Activated CD4-positive, alpha-beta T cell treated with anti-CD3 and anti-CD28 coated beads, Interleukin-2, amount 50 U/mL, for 4 hours (primary cell): ENCODE data around the gene MINDY2.

Experiments
- DNase-seq, 2 experiments: peaks; one replicate each; pipeline ENCODE4 v3.0.0-alpha.2; 2020

The MINDY2 gene

GRCh38 chr15:58889363-58889762 is 118.3 kb downstream of the MINDY2 start:
- DNase-seq: no peak

- DNase-seq: no peak
These were observed 127.1 kb downstream of the MINDY2 start for GRCh38 chr15:58898150-58898680.

- DNase-seq: no peak
These were observed 129.5 kb downstream of the MINDY2 start for GRCh38 chr15:58900631-58901030.

GRCh38 chr15:58908550-58909309 is 137.6 kb downstream of the MINDY2 start:
- no peak for DNase-seq

- DNase-seq: no peak
These were observed 138.5 kb downstream of the MINDY2 start for GRCh38 chr15:58909616-58910015.

- DNase-seq: no peak
These were observed 139.4 kb downstream of the MINDY2 start for GRCh38 chr15:58910456-58910855.
